ENCODE results near the gene SRSF1.

DNA sequence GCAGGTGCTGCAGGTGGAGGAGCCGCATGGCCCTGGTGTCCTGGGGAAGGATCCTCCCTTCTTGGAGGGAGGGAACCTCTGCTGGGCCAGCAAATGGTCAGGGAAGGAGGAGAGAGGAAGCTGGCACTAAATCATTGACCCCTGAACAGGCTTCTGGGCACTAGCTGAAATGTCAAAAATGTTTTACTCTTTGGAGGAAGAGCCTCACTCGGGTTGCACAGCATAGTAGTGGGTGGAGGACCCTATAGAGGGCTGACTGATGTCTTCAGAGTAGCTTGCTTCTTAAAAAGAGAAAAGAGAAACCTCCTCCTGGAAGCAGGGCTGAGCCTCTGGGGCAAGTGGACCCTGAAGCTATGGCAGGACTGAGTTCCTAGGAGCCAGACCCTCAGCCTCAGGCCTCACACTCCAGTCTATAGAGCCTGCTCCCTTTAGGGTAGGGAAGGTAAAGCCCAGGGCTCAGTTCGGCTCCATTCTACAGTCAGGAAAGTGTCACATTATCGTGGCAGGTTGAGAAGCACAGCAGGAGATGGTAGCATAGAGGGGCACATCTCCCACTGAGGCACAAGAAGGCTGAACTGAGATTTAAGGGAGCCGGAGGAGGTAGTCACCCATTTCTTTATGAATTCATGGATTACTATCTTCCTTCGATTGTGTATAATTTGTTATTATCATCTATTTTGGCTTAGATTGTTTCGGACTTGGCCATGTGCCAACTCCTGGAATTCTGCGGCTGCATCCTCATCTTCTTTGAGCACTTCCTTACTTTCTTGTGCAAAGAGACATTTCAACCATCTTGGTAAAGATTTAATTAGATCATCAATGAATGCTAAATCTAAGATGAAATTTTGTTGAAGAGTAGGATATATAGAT, 44.5 kb downstream of the SRSF1 start:
- TF ChIP-seq TAF1 (conservative IDR thresholded peaks at IDR 0.05) (no peak), YY1 (IDR thresholded peaks at IDR 0.05) (no peak), GABPA (IDR thresholded peaks at IDR 0.05 in 1 of 2, conservative IDR thresholded peaks at IDR 0.05 in 1 of 2) (no peak), JUND (IDR thresholded peaks at IDR 0.05) (no peak), HNF4A (conservative IDR thresholded peaks at IDR 0.05) (no peak)
- TF ChIP-seq, protein P1, sequence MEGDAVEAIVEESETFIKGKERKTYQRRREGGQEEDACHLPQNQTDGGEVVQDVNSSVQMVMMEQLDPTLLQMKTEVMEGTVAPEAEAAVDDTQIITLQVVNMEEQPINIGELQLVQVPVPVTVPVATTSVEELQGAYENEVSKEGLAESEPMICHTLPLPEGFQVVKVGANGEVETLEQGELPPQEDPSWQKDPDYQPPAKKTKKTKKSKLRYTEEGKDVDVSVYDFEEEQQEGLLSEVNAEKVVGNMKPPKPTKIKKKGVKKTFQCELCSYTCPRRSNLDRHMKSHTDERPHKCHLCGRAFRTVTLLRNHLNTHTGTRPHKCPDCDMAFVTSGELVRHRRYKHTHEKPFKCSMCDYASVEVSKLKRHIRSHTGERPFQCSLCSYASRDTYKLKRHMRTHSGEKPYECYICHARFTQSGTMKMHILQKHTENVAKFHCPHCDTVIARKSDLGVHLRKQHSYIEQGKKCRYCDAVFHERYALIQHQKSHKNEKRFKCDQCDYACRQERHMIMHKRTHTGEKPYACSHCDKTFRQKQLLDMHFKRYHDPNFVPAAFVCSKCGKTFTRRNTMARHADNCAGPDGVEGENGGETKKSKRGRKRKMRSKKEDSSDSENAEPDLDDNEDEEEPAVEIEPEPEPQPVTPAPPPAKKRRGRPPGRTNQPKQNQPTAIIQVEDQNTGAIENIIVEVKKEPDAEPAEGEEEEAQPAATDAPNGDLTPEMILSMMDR (IDR thresholded peaks at IDR 0.05; ENCODE audit: low read depth, low read length, missing input control) = no peak
- TF ChIP-seq, protein P2, sequence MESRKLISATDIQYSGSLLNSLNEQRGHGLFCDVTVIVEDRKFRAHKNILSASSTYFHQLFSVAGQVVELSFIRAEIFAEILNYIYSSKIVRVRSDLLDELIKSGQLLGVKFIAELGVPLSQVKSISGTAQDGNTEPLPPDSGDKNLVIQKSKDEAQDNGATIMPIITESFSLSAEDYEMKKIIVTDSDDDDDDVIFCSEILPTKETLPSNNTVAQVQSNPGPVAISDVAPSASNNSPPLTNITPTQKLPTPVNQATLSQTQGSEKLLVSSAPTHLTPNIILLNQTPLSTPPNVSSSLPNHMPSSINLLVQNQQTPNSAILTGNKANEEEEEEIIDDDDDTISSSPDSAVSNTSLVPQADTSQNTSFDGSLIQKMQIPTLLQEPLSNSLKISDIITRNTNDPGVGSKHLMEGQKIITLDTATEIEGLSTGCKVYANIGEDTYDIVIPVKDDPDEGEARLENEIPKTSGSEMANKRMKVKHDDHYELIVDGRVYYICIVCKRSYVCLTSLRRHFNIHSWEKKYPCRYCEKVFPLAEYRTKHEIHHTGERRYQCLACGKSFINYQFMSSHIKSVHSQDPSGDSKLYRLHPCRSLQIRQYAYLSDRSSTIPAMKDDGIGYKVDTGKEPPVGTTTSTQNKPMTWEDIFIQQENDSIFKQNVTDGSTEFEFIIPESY (IDR thresholded peaks at IDR 0.05) = no peak
- TF ChIP-seq, protein P3, sequence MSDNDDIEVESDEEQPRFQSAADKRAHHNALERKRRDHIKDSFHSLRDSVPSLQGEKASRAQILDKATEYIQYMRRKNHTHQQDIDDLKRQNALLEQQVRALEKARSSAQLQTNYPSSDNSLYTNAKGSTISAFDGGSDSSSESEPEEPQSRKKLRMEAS (IDR thresholded peaks at IDR 0.05) = no peak

Data from liver (tissue), 3 donors.